ENCODE results near the gene SLC39A6.
A peak's percentile ranks its signal among the peaks of the same experiment; 100 is the strongest.

Gene SLC39A6

DNA sequence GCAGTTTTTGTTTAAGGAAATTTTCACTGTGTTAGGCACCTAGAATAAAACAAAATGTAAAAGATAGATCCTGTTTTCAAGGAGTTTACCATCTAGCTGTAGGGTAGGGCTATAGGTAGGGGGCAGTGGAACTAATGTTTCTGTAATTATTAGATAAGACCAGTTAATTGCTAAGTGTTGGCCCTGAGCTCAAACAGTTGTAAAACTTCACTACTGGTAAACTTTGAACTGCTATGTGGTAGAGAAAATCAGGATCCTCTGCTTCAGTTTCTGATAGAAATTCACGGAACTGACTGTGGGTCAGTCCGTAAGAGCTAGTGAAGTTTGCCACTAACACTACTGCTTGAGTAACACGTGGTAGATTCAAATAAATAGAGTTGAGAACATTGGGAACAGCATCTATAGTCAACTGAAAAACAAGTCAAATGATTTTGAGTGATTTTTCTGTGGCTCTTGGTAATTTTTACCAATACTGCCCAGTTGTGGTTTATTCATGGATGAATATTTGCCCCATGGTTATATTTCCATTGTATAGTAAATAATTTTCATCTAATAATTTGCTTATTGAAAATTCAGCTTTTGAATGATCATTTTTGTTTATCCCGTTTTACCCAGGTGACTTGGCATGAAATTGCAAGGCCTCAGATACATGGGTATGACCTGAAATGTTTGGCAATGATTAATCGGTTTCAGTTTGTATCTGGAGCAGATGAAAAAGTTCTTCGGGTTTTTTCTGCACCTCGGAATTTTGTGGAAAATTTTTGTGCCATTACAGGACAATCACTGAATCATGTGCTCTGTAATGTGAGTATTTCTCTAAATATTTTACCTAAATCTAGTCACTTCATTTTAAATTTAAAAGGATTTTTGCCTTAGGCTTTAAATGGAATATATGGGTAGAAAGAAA lies 27.0 kb upstream of the SLC39A6 start:
- Mint-ChIP-seq H3K4me1 (peaks cover 24% of the 10 kb centered on the region), H3K4me3 (no peak overlapping the region), H3K9me3 (no peaks in the 10 kb centered on the region), H3K27ac (ENCODE audit: low read depth) (no peak overlapping the region), H3K27me3 (no peaks in the 10 kb centered on the region), H3K36me3 (ENCODE audit: insufficient read depth) (peaks cover 56% of the 10 kb centered on the region)
- DNase-seq (ENCODE audit: low spot score in 2 of 2) = no peak
- no peak for ATAC-seq (replicated peaks; ENCODE audit: extremely low read depth, poor library complexity, severe bottlenecking)

DNA sequence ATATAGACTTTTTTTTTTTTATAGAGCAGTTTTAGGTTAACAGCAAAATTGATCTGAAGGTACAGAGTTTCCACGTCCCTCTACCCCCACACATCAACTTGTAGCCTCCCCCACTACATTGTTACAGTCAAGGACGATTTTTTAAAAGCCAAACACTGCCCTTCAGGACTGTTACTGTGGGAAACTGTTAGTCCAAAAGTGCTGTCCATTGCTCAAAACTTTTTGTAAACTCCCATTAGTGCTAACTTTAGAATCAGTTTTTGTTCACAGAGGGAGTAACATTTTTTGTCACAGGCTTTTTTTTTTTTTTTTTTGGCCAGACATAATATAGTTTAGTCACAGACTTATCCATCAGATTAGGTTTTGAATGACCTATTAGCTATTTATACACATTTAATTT lies 24.6 kb upstream of the SLC39A6 start:
- H3K4me3 Mint-ChIP-seq = no peak overlapping the region
- DNase-seq (ENCODE audit: low spot score in 2 of 2) = no peak
- ATAC-seq (replicated peaks; ENCODE audit: extremely low read depth, poor library complexity, severe bottlenecking) = no peak
- peaks cover 29% of the 10 kb centered on the region for H3K4me1 Mint-ChIP-seq
- no peak overlapping the region for H3K27ac Mint-ChIP-seq (ENCODE audit: low read depth)
- peaks cover 57% of the 10 kb centered on the region for H3K36me3 Mint-ChIP-seq (ENCODE audit: insufficient read depth)
- no peaks in the 10 kb centered on the region for H3K9me3 Mint-ChIP-seq
- H3K27me3 Mint-ChIP-seq = no peaks in the 10 kb centered on the region

DNA sequence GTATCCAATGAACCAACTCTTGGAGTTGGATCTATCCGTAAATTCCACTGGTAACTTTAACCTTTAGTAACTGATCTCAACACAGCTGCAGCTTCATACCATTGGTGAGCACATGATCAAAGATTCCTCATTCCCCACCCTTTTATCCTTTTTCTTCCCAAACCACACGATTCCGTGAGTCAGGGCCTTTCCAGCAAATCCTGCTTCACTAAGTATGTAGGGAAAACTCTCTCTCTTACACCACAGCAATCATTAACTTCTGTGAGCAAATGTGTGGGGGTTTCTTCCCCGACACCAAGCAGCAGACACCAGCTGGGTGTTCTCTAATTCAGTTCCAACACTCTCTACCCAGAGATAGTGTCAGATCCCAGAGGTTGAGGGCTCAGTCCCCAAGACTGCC lies 24.1 kb upstream of the SLC39A6 start:
- H3K4me3 Mint-ChIP-seq = no peak overlapping the region
- DNase-seq (ENCODE audit: low spot score in 2 of 2) = no peak
- H3K9me3 Mint-ChIP-seq = no peaks in the 10 kb centered on the region
- H3K27ac Mint-ChIP-seq (ENCODE audit: low read depth) = no peak overlapping the region
- H3K27me3 Mint-ChIP-seq = no peaks in the 10 kb centered on the region
- H3K36me3 Mint-ChIP-seq (ENCODE audit: insufficient read depth) = peaks cover 59% of the 10 kb centered on the region
- H3K4me1 Mint-ChIP-seq = peaks cover 25% of the 10 kb centered on the region
- ATAC-seq (replicated peaks; ENCODE audit: extremely low read depth, poor library complexity, severe bottlenecking) = no peak

DNA sequence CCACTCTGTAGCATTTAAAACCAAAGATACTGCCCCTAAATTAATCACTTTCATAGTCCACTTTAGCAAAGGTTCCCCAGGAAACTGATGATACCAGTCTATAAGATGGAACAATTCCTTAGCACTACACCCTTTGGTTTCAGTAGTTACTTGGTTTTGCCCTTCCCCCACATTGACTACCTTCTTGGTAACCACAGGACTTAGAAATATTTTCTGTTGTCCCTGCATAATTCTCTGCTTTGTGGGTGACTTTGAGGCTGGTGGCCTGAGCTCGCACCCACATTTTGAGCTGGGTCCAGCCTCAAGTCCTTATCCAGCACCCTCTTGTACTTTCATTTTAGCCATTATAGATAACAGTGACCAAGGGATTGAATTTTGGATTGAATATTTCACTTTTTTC lies 23.6 kb upstream of the SLC39A6 start:
- H3K36me3 Mint-ChIP-seq (ENCODE audit: insufficient read depth) = peaks cover 61% of the 10 kb centered on the region

GRCh38 chr18:36149514-36150289 lies 20.6 kb upstream of the SLC39A6 start:
- no peaks in the 10 kb centered on the region for H3K9me3 Mint-ChIP-seq
- H3K4me1 Mint-ChIP-seq = peaks cover 9% of the 10 kb centered on the region
- H3K27me3 Mint-ChIP-seq = no peaks in the 10 kb centered on the region
- no peak overlapping the region for H3K27ac Mint-ChIP-seq (ENCODE audit: low read depth)
- H3K4me3 Mint-ChIP-seq = no peak overlapping the region
- DNase-seq (ENCODE audit: low spot score in 2 of 2) (no peak), ATAC-seq (replicated peaks; ENCODE audit: extremely low read depth, poor library complexity, severe bottlenecking) (peak; percentile 28)
- peaks cover 72% of the 10 kb centered on the region for H3K36me3 Mint-ChIP-seq (ENCODE audit: insufficient read depth)

More for the DNA sequence above, 23.6 kb upstream of the SLC39A6 start:
- H3K27me3 Mint-ChIP-seq = no peaks in the 10 kb centered on the region
- H3K4me3 Mint-ChIP-seq = no peak overlapping the region
- DNase-seq (ENCODE audit: low spot score in 2 of 2) (no peak), ATAC-seq (replicated peaks; ENCODE audit: extremely low read depth, poor library complexity, severe bottlenecking) (no peak)
- peaks cover 21% of the 10 kb centered on the region for H3K4me1 Mint-ChIP-seq
- no peak overlapping the region for H3K27ac Mint-ChIP-seq (ENCODE audit: low read depth)
- H3K9me3 Mint-ChIP-seq = no peaks in the 10 kb centered on the region

- Mint-ChIP-seq H3K4me1 (peaks cover 6% of the 10 kb centered on the region), H3K27me3 (no peaks in the 10 kb centered on the region), H3K4me3 (no peak overlapping the region), H3K9me3 (no peaks in the 10 kb centered on the region), H3K27ac (ENCODE audit: low read depth) (no peak overlapping the region), H3K36me3 (ENCODE audit: insufficient read depth) (peaks cover 81% of the 10 kb centered on the region)
- DNase-seq (ENCODE audit: low spot score in 2 of 2) = no peak
- ATAC-seq (replicated peaks; ENCODE audit: extremely low read depth, poor library complexity, severe bottlenecking) = no peak
Observed at GRCh38 chr18:36143391-36143790, 14.3 kb upstream of the SLC39A6 start.

GRCh38 chr18:36142751-36143150 lies 13.6 kb upstream of the SLC39A6 start:
- ATAC-seq (replicated peaks; ENCODE audit: extremely low read depth, poor library complexity, severe bottlenecking) = no peak
- no peaks in the 10 kb centered on the region for H3K27me3 Mint-ChIP-seq
- H3K36me3 Mint-ChIP-seq (ENCODE audit: insufficient read depth) = peaks cover 80% of the 10 kb centered on the region
- H3K4me3 Mint-ChIP-seq = no peak overlapping the region
- no peak overlapping the region for H3K27ac Mint-ChIP-seq (ENCODE audit: low read depth)
- peaks cover 6% of the 10 kb centered on the region for H3K4me1 Mint-ChIP-seq
- H3K9me3 Mint-ChIP-seq = no peaks in the 10 kb centered on the region
- DNase-seq (ENCODE audit: low spot score in 2 of 2) = no peak

DNA sequence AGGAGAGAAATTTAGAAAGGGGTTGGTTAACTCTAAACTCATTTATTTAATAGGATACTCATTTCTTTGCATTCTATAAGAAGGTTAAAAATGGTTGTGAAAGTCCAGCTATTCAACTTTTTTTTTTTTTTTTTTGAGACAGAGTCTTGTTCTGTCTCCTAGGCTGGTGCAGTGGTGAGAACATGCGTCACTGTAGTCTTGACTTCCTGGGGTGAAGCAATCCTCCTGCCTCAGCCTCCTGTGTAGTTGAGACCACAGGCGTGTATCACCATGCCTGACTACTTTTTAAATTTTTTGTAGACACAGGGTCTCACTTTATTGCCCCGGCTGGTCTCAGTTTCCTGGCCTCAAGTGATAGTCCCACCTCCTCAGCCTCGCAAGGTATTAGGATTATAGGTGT lies 12.4 kb upstream of the SLC39A6 start:
- DNase-seq (ENCODE audit: low spot score in 2 of 2) = no peak
- Mint-ChIP-seq H3K27me3 (no peaks in the 10 kb centered on the region), H3K4me1 (peaks cover 6% of the 10 kb centered on the region), H3K36me3 (ENCODE audit: insufficient read depth) (peaks cover 80% of the 10 kb centered on the region), H3K4me3 (no peak overlapping the region), H3K27ac (ENCODE audit: low read depth) (no peak overlapping the region), H3K9me3 (no peaks in the 10 kb centered on the region)
- no peak for ATAC-seq (replicated peaks; ENCODE audit: extremely low read depth, poor library complexity, severe bottlenecking)

DNA sequence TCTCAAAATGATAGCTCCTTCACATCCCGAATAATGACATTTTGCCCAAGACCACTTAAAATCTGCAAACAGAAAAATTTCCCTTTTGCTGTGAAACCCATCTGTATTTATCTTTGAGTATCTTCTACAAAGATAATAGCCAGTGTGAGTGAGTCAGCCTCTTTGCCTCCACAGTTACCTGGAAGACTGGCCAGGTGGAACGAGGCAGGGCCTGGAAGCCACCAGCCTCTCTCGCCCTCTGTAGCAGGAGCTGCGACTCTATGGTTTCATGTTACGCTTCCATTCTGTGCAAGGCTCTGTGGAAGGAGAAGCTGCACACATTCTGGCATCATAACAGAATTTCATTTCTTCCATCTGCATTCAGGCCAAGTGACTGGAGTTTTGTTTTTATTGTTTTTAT lies 10.1 kb upstream of the SLC39A6 start:
- no peaks in the 10 kb centered on the region for H3K9me3 Mint-ChIP-seq
- H3K4me3 Mint-ChIP-seq = no peak overlapping the region
- ATAC-seq (replicated peaks; ENCODE audit: extremely low read depth, poor library complexity, severe bottlenecking) = no peak
- no peak for DNase-seq (ENCODE audit: low spot score in 2 of 2)
- peaks cover 76% of the 10 kb centered on the region for H3K36me3 Mint-ChIP-seq (ENCODE audit: insufficient read depth)
- H3K27ac Mint-ChIP-seq (ENCODE audit: low read depth) = no peak overlapping the region
- no peaks in the 10 kb centered on the region for H3K27me3 Mint-ChIP-seq
- H3K4me1 Mint-ChIP-seq = peaks cover 15% of the 10 kb centered on the region

DNA sequence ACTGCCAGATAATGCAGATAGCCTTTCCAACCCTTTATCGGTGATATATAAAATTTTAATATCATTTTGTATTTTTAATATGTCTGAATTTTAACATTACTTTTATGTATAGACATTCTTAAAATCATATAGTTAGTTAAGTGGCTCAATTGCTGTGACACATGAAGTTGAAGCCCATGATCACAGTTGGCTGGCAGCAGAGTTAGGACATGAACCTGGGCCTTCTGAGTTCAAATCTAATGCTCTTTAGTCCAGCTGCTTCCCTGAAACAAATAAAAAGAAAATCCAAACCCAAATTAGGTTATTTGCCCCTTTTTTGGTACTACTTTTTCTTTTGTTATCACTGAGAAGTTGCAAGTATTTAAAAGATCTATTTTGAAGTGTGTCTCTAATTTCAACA lies 6.1 kb upstream of the SLC39A6 start:
- peaks cover 33% of the 10 kb centered on the region for H3K4me1 Mint-ChIP-seq
- H3K9me3 Mint-ChIP-seq = no peaks in the 10 kb centered on the region
- ATAC-seq (replicated peaks; ENCODE audit: extremely low read depth, poor library complexity, severe bottlenecking) = no peak
- H3K36me3 Mint-ChIP-seq (ENCODE audit: insufficient read depth) = peaks cover 55% of the 10 kb centered on the region
- no peaks in the 10 kb centered on the region for H3K27me3 Mint-ChIP-seq
- H3K27ac Mint-ChIP-seq (ENCODE audit: low read depth) = peak overlapping the region; percentile 24
- H3K4me3 Mint-ChIP-seq = no peak overlapping the region
- DNase-seq (ENCODE audit: low spot score in 2 of 2) = no peak

DNA sequence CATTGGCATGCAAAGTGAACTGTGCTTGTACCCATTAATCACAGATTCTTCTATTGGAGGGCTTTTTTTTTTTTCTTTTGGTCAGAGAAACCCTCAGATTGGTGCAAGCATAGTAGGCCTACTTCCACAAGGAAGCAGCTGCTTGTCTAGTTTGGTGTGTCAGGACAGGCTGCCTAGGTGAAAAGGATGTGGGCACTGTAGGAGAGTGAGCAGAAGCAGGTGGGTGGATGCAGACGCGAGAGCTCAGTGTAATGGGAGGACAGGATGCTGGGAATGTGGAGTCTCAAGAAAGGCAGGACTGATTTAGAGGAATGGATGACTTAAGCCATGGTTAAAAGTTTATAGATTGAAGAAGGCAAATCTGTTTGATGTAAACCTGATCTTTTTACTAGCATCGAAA lies 3.6 kb upstream of the SLC39A6 start:
- DNase-seq (ENCODE audit: low spot score in 2 of 2) (no peak), ATAC-seq (replicated peaks; ENCODE audit: extremely low read depth, poor library complexity, severe bottlenecking) (no peak)
- H3K27me3 Mint-ChIP-seq = no peaks in the 10 kb centered on the region
- peaks cover 47% of the 10 kb centered on the region for H3K4me1 Mint-ChIP-seq
- no peak overlapping the region for H3K27ac Mint-ChIP-seq (ENCODE audit: low read depth)
- peaks cover 46% of the 10 kb centered on the region for H3K36me3 Mint-ChIP-seq (ENCODE audit: insufficient read depth)
- H3K4me3 Mint-ChIP-seq = peak overlapping the region; percentile 3
- H3K9me3 Mint-ChIP-seq = no peaks in the 10 kb centered on the region

DNA sequence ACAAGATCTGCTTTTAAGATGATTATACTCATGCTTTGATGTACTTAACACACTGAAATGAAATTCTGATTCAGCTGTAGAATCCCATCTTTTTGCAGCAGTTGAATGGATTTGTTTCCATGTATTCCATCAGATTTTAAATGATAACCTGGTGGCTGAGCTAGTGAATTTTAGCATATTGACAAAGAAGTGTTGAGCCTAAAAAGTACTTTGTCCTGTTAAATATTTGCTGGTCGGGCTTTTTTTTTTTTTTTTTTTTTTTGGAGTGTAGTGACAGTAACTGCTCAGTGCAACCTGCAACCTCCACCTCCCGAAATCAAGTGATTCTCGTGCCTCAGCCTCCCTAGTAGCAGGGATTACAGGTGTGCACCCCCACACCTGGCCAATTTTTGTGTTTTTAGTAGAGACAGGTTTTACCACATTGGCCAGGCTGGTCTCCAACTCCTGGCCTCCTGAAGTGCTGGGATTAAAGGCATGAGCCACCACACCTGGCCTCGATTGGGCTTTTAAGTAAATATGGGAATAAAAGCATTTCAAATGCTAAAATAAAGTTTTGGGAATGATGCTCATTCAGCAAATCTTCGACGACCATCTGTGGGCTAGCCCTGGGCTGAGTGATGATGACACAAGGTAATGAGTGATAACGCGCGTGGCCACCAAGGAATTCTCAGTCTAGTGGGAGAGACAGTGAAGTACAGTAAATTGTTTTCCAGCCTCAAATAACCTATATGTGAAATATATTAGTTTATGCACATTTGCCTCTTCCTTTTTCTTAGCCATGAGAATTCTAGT lies 2.7 kb upstream of the SLC39A6 start:
- H3K27ac Mint-ChIP-seq (ENCODE audit: low read depth) = no peak overlapping the region
- H3K9me3 Mint-ChIP-seq = no peaks in the 10 kb centered on the region
- H3K36me3 Mint-ChIP-seq (ENCODE audit: insufficient read depth) = peaks cover 39% of the 10 kb centered on the region
- peaks cover 55% of the 10 kb centered on the region for H3K4me1 Mint-ChIP-seq
- H3K27me3 Mint-ChIP-seq = no peaks in the 10 kb centered on the region
- H3K4me3 Mint-ChIP-seq = peak overlapping the region; percentile 95
- ATAC-seq (replicated peaks; ENCODE audit: extremely low read depth, poor library complexity, severe bottlenecking) (no peak), DNase-seq (ENCODE audit: low spot score in 2 of 2) (no peak)

Data from central memory CD8-positive, alpha-beta T cell (primary cell).